Measurements from ENCODE around the gene CCDC93.

Gene CCDC93

DNA sequence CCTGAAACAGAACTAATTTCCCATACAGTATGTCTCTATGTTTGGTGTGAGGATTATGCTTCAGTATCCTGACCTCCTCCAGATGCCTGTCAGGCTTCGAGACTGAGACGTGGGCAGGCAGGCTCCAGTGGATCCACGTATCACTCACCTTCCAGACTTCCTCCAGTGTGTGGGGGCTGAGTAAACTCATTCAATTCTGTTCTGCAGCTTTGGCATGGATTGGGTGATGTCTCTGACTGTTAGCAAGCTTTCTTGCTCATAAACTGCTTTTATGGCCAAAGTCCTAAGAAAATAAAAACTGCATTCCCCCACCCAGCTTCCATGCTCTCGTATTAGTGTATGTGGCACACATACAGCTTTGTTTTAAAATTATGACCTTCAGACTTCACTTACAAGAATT lies 53.6 kb downstream of the CCDC93 start:
- no peak overlapping the region for H3K27ac Mint-ChIP-seq

GRCh38 chr2:117958186-117958585 lies 55.7 kb downstream of the CCDC93 start:
- no peaks in the 10 kb centered on the region for H3K9me3 Mint-ChIP-seq (ENCODE audit: low read depth)
- H3K36me3 Mint-ChIP-seq: peaks cover 26% of the 10 kb centered on the region
- H3K4me1 Mint-ChIP-seq (ENCODE audit: low read depth): no peaks in the 10 kb centered on the region
- H3K4me3 Mint-ChIP-seq: no peak overlapping the region
- H3K27ac Mint-ChIP-seq: no peak overlapping the region
- H3K27me3 Mint-ChIP-seq: no peaks in the 10 kb centered on the region

More for the DNA sequence above, 53.6 kb downstream of the CCDC93 start:
- no peaks in the 10 kb centered on the region for H3K27me3 Mint-ChIP-seq
- H3K9me3 Mint-ChIP-seq (ENCODE audit: low read depth): no peaks in the 10 kb centered on the region
- peaks cover 25% of the 10 kb centered on the region for H3K36me3 Mint-ChIP-seq
- no peaks in the 10 kb centered on the region for H3K4me1 Mint-ChIP-seq (ENCODE audit: low read depth)
- H3K4me3 Mint-ChIP-seq: no peak overlapping the region

DNA sequence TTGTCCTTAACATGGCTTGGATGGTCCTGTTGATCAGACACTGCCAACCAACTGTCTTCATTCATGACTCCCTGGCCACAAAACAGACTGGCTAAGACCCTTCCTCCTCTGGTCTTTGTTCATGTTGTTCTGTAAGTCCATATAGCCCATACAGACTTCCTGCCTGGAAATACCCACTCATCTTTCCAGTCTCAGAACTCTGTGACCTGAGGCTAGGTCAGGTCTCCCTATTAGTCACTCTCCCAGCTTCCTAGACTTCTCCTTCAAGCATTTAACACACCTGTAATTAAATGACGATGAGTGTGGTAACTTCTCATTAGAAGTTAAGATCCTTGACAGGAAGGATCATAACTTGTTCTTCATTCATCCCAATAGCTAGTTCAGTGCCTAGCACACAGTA lies 56.3 kb downstream of the CCDC93 start:
- H3K27me3 Mint-ChIP-seq: no peaks in the 10 kb centered on the region
- H3K27ac Mint-ChIP-seq: no peak overlapping the region
- H3K4me1 Mint-ChIP-seq (ENCODE audit: low read depth): no peaks in the 10 kb centered on the region
- peaks cover 24% of the 10 kb centered on the region for H3K36me3 Mint-ChIP-seq
- H3K9me3 Mint-ChIP-seq (ENCODE audit: low read depth): no peaks in the 10 kb centered on the region
- no peak overlapping the region for H3K4me3 Mint-ChIP-seq

GRCh38 chr2:117956036-117956796 lies 57.7 kb downstream of the CCDC93 start:
- Mint-ChIP-seq H3K36me3 (peaks cover 25% of the 10 kb centered on the region), H3K27ac (no peak overlapping the region), H3K4me3 (no peak overlapping the region), H3K4me1 (ENCODE audit: low read depth) (no peaks in the 10 kb centered on the region), H3K9me3 (ENCODE audit: low read depth) (no peaks in the 10 kb centered on the region), H3K27me3 (no peaks in the 10 kb centered on the region)

GRCh38 chr2:117953231-117953630 lies 60.6 kb downstream of the CCDC93 start:
- Mint-ChIP-seq H3K27me3 (no peaks in the 10 kb centered on the region), H3K4me1 (ENCODE audit: low read depth) (no peaks in the 10 kb centered on the region), H3K9me3 (ENCODE audit: low read depth) (no peaks in the 10 kb centered on the region), H3K4me3 (no peak overlapping the region), H3K36me3 (peaks cover 24% of the 10 kb centered on the region), H3K27ac (no peak overlapping the region)

- Mint-ChIP-seq H3K9me3 (ENCODE audit: low read depth) (no peaks in the 10 kb centered on the region), H3K4me3 (no peak overlapping the region), H3K27me3 (no peaks in the 10 kb centered on the region), H3K4me1 (ENCODE audit: low read depth) (no peaks in the 10 kb centered on the region), H3K27ac (no peak overlapping the region), H3K36me3 (peaks cover 22% of the 10 kb centered on the region)
These were observed 61.2 kb downstream of the CCDC93 start for GRCh38 chr2:117952701-117953100.

DNA sequence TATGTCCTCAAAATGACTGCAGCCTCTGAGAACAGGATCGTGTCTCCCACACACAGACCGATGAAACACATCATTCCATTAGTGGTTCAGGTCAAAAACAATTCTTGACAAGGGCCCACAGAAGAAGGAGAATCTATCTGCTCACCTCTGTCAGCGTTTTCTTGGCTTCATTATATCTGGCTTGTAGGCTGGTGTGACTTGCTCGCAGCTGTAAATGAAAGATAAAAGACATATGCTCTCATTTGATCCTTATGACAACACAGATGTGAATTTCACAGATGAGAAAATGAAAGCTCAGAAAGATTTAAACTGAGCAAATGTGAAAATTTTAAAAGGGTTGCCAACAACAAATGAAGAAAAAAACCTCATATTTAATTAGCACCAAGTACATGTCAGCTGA lies 61.6 kb downstream of the CCDC93 start:
- H3K27ac Mint-ChIP-seq: no peak overlapping the region
- H3K9me3 Mint-ChIP-seq (ENCODE audit: low read depth): no peaks in the 10 kb centered on the region
- H3K4me3 Mint-ChIP-seq: no peak overlapping the region
- H3K4me1 Mint-ChIP-seq (ENCODE audit: low read depth): no peaks in the 10 kb centered on the region
- peaks cover 19% of the 10 kb centered on the region for H3K36me3 Mint-ChIP-seq
- no peaks in the 10 kb centered on the region for H3K27me3 Mint-ChIP-seq

- Mint-ChIP-seq H3K4me1 (ENCODE audit: low read depth) (no peaks in the 10 kb centered on the region), H3K27me3 (no peaks in the 10 kb centered on the region), H3K9me3 (ENCODE audit: low read depth) (no peaks in the 10 kb centered on the region), H3K4me3 (no peak overlapping the region), H3K27ac (no peak overlapping the region), H3K36me3 (peaks cover 19% of the 10 kb centered on the region)
These were observed 64.1 kb downstream of the CCDC93 start for GRCh38 chr2:117949806-117950205.

DNA sequence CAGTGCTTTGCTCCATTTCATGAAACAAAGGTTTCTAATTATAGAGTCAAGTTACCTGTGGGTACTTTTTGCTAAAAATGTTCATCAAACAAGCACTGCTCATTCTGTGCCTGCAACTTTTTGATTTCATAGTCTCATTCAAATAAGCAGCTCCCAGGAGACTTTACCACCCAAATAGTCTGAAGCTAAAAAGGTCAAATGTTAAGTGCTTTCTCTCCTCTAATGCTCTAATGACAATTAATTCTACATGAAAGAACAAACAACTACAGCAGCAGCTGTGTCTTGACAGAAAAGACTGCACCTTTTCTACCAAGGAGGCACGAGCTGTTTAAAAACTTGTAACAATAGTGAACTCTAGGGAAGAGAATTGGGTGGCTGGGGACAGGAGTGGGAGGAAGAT lies 65.3 kb downstream of the CCDC93 start:
- Mint-ChIP-seq H3K4me1 (ENCODE audit: low read depth) (no peaks in the 10 kb centered on the region), H3K9me3 (ENCODE audit: low read depth) (no peaks in the 10 kb centered on the region), H3K36me3 (peaks cover 18% of the 10 kb centered on the region), H3K27me3 (no peaks in the 10 kb centered on the region), H3K27ac (no peak overlapping the region), H3K4me3 (no peak overlapping the region)

DNA sequence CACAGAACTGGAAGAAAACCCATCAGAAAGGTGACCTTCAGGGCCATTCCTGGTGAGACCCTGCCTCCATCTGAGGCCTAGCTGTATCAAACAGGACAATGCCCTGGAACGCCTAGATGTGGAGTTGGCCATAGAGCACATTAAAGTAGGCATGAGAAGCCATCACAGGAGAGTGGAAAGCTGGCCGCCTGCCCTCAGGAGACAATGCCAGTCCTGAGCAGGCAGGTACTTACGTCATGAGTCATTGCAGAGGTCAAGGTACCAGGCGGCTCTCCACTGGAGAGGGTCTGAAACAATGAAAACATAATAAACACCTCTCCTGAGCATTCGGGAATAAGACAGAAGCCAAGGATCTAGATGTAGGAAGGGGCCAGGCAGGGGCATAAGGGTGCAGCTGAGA lies 68.6 kb downstream of the CCDC93 start:
- Mint-ChIP-seq H3K9me3 (ENCODE audit: low read depth) (no peaks in the 10 kb centered on the region), H3K4me3 (no peak overlapping the region), H3K4me1 (ENCODE audit: low read depth) (no peaks in the 10 kb centered on the region), H3K27ac (no peak overlapping the region), H3K36me3 (peaks cover 22% of the 10 kb centered on the region), H3K27me3 (no peaks in the 10 kb centered on the region)

DNA sequence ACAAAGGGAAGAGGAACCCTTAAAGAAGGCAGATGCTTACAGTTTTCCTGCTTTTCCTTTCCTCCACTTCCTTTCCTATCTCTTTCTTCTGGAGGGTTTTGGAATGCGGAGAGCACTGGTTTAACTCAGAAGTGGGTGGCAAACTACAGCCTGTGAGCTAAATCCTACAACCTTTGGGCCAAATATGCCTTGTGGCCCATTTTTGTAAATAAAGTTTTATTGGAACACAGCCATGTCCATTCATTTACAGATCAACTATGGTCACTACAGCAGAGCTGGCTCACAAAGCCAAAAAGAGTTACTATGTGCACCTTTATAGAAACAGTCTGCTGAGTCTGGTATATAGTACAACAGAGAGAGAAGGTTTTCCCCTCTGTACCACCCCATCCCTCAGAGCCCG lies 69.1 kb downstream of the CCDC93 start:
- Mint-ChIP-seq H3K27me3 (no peaks in the 10 kb centered on the region), H3K9me3 (ENCODE audit: low read depth) (no peaks in the 10 kb centered on the region), H3K27ac (no peak overlapping the region), H3K4me3 (no peak overlapping the region), H3K4me1 (ENCODE audit: low read depth) (no peaks in the 10 kb centered on the region), H3K36me3 (peaks cover 22% of the 10 kb centered on the region)

DNA sequence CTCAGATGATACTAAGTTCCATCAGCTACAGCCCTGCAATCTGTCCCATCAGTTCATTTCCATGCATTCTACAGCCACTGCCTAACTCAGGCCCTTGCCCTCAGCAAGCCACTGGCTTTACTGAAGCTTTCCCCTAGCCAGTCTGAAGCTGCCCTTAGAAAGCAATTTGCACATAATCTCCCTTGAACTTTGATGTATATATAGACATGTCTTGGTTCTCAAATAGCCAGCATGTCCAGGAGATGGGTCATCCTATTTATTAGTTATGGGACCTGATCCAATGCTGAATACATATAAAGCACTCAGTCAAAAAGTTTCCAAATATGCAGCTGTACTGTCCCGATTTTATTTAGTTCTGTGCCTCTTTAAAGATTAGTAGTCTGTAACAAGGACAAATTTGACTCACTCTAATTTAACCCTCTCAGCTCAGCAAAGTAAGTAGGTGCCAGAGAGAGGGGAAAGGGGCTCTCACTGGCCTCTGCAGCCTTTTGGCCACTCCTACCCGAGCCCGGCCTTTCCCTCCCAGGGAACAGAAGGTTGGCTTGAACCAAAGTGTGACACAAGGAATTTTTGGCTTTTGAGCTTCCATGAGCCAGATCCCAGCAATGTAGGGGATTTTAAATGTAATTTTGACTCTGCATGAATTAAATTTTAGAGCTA lies 70.7 kb downstream of the CCDC93 start:
- Mint-ChIP-seq H3K36me3 (peaks cover 23% of the 10 kb centered on the region), H3K9me3 (ENCODE audit: low read depth) (no peaks in the 10 kb centered on the region), H3K4me3 (no peak overlapping the region), H3K27ac (no peak overlapping the region), H3K27me3 (no peaks in the 10 kb centered on the region), H3K4me1 (ENCODE audit: low read depth) (no peaks in the 10 kb centered on the region)

- Mint-ChIP-seq H3K9me3 (ENCODE audit: low read depth) (no peaks in the 10 kb centered on the region), H3K36me3 (peaks cover 23% of the 10 kb centered on the region), H3K4me3 (no peak overlapping the region), H3K27me3 (no peaks in the 10 kb centered on the region), H3K4me1 (ENCODE audit: low read depth) (no peaks in the 10 kb centered on the region), H3K27ac (no peak overlapping the region)
These were observed 71.3 kb downstream of the CCDC93 start for GRCh38 chr2:117942551-117942950.

DNA sequence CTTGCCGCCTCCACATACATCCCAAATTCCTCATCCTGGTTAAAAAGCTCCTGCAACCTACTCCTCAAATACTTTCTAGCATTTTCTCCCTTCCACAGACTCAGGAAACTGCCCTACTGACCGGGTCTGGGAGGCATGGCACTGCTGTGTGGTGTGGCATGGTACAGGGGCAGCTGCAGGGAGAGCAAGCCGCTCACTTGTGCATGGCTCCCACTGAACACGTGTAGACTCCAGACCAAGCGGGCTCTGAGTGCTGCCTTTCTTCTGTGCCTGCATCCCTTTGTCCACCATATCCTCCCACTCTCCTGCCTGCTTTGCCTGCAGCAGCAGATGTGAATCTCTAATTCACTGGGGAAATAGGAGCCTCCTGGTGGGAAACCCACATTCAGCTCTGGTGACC lies 72.2 kb downstream of the CCDC93 start:
- Mint-ChIP-seq H3K27ac (no peak overlapping the region), H3K27me3 (no peaks in the 10 kb centered on the region), H3K9me3 (ENCODE audit: low read depth) (no peaks in the 10 kb centered on the region), H3K36me3 (peaks cover 18% of the 10 kb centered on the region), H3K4me1 (ENCODE audit: low read depth) (no peaks in the 10 kb centered on the region), H3K4me3 (no peak overlapping the region)

DNA sequence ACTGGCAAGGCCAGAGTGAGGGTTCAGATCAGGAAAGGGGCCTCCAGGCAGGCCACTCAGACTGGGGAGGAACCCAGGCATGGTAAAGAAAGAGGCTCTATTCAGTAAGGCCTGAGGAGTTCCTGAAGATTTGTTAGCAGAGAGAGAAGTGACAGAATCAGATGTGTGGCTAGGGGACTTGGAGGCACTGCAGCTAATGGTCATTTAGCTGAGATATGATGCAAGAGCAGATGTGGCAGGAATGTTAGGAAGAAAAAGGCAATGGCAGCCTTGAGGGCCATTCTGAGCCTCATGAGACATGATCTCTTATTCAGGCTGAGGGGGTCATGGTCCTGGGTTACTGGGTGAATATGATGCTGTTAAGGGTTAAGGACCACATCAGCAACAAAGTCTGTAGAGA lies 73.4 kb downstream of the CCDC93 start:
- Mint-ChIP-seq H3K36me3 (peaks cover 21% of the 10 kb centered on the region), H3K27ac (no peak overlapping the region), H3K4me3 (no peak overlapping the region)

DNA sequence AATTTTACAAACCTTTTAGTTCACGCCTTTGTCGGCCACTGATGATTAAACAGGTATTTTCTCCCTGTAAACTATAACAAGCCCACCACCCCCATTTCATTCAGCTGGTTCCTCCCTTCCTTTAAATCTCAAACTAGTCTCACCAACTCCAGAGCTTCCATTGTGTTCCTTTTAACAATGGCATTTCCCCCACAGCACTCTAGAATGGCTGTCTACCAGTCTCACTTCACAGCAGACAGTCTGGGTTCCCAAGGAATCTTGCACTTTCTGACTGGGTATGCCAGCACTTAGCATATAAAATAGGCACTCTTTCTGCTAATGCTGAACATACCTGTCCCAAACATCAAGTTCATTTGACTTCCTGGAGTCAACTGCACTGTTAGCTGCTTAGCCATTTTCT lies 75.3 kb downstream of the CCDC93 start:
- H3K4me3 Mint-ChIP-seq: no peak overlapping the region
- no peaks in the 10 kb centered on the region for H3K9me3 Mint-ChIP-seq (ENCODE audit: low read depth)
- H3K36me3 Mint-ChIP-seq: peaks cover 26% of the 10 kb centered on the region
- no peaks in the 10 kb centered on the region for H3K4me1 Mint-ChIP-seq (ENCODE audit: low read depth)
- H3K27ac Mint-ChIP-seq: no peak overlapping the region
- H3K27me3 Mint-ChIP-seq: no peaks in the 10 kb centered on the region

More for the DNA sequence above, 73.4 kb downstream of the CCDC93 start:
- Mint-ChIP-seq H3K4me1 (ENCODE audit: low read depth) (no peaks in the 10 kb centered on the region), H3K9me3 (ENCODE audit: low read depth) (no peaks in the 10 kb centered on the region), H3K27me3 (no peaks in the 10 kb centered on the region)

Measured in activated naive CD8-positive, alpha-beta T cell (primary cell).